ENCODE results near the gene LSR. TPM values are rescaled to one million over a fixed set of nuclear protein-coding genes. Genes with fewer than 3 reads are reported as not detected.

Gene LSR
- polyA plus RNA-seq, 1 donor from 2014 or later: not detected

- TF ChIP-seq, protein P1, sequence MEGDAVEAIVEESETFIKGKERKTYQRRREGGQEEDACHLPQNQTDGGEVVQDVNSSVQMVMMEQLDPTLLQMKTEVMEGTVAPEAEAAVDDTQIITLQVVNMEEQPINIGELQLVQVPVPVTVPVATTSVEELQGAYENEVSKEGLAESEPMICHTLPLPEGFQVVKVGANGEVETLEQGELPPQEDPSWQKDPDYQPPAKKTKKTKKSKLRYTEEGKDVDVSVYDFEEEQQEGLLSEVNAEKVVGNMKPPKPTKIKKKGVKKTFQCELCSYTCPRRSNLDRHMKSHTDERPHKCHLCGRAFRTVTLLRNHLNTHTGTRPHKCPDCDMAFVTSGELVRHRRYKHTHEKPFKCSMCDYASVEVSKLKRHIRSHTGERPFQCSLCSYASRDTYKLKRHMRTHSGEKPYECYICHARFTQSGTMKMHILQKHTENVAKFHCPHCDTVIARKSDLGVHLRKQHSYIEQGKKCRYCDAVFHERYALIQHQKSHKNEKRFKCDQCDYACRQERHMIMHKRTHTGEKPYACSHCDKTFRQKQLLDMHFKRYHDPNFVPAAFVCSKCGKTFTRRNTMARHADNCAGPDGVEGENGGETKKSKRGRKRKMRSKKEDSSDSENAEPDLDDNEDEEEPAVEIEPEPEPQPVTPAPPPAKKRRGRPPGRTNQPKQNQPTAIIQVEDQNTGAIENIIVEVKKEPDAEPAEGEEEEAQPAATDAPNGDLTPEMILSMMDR (IDR thresholded peaks at IDR 0.05; ENCODE audit: poor library complexity, severe bottlenecking): no peak
Measured at GRCh38 chr19:35270381-35270811, 21.6 kb downstream of the LSR start (continued).

DNA sequence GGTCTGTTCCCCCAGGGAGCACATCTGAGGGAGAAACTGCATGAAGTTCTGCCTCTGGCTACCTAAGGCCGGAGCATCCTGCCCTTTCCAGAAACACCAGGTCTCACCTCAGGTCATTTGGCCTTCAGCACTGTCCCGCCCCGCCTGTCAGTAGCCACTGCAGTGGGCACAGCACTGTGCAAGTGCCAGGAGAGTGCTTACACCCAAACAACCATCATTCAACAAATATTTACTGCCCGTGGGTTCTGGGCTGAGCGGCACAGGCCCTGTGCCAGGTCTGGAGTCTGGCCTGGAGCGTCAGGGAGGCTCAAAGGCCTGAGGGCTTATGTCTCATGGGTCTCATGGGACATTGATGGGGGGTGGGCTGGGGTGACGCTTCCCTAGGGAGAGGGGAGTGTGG, 22.7 kb downstream of the LSR start:
- Histone ChIP-seq H3K36me3 (ENCODE audit: insufficient read depth, low read length) (no peaks in the 10 kb centered on the region), H3K9me3 (ENCODE audit: low read length) (no peaks in the 10 kb centered on the region), H2AFZ (ENCODE audit: low read depth, low read length) (no peak overlapping the region), H3K9me2 (ENCODE audit: insufficient read depth, low read length) (no peaks in the 10 kb centered on the region), H3K27ac (ENCODE audit: low read length) (no peak overlapping the region), H3F3A (ENCODE audit: insufficient read depth, low read length, poor library complexity, severe bottlenecking) (no peaks in the 10 kb centered on the region), H3K4me2 (ENCODE audit: low read length) (no peak overlapping the region), H3K27me3 (ENCODE audit: insufficient read depth, low read depth, low read length) (no peaks in the 10 kb centered on the region), H4K20me1 (ENCODE audit: insufficient read depth) (no peaks in the 10 kb centered on the region), H3K79me2 (replicated peaks; ENCODE audit: insufficient read depth, low read length) (peaks cover 6% of the 10 kb centered on the region), H3K4me3 (ENCODE audit: low read length) (no peak overlapping the region), H3K9ac (ENCODE audit: low read length) (no peak overlapping the region)
- TF ChIP-seq SMC3 (conservative IDR thresholded peaks at IDR 0.05; ENCODE audit: poor library complexity): no peak
- TF ChIP-seq, protein P1 (IDR thresholded peaks at IDR 0.05; ENCODE audit: poor library complexity, severe bottlenecking): no peak
- TF ChIP-seq RAD21 (conservative IDR thresholded peaks at IDR 0.05): no peak
- TF ChIP-seq EZH2 (IDR thresholded peaks at IDR 0.05; ENCODE audit: borderline replicate concordance, insufficient read depth, low read length, poor library complexity, severe bottlenecking): no peak
- TF ChIP-seq, protein P2, sequence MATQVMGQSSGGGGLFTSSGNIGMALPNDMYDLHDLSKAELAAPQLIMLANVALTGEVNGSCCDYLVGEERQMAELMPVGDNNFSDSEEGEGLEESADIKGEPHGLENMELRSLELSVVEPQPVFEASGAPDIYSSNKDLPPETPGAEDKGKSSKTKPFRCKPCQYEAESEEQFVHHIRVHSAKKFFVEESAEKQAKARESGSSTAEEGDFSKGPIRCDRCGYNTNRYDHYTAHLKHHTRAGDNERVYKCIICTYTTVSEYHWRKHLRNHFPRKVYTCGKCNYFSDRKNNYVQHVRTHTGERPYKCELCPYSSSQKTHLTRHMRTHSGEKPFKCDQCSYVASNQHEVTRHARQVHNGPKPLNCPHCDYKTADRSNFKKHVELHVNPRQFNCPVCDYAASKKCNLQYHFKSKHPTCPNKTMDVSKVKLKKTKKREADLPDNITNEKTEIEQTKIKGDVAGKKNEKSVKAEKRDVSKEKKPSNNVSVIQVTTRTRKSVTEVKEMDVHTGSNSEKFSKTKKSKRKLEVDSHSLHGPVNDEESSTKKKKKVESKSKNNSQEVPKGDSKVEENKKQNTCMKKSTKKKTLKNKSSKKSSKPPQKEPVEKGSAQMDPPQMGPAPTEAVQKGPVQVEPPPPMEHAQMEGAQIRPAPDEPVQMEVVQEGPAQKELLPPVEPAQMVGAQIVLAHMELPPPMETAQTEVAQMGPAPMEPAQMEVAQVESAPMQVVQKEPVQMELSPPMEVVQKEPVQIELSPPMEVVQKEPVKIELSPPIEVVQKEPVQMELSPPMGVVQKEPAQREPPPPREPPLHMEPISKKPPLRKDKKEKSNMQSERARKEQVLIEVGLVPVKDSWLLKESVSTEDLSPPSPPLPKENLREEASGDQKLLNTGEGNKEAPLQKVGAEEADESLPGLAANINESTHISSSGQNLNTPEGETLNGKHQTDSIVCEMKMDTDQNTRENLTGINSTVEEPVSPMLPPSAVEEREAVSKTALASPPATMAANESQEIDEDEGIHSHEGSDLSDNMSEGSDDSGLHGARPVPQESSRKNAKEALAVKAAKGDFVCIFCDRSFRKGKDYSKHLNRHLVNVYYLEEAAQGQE (IDR thresholded peaks at IDR 0.05; ENCODE audit: borderline replicate concordance): no peak
- TF ChIP-seq TAF1 (IDR thresholded peaks at IDR 0.05; ENCODE audit: low read depth): no peak

DNA sequence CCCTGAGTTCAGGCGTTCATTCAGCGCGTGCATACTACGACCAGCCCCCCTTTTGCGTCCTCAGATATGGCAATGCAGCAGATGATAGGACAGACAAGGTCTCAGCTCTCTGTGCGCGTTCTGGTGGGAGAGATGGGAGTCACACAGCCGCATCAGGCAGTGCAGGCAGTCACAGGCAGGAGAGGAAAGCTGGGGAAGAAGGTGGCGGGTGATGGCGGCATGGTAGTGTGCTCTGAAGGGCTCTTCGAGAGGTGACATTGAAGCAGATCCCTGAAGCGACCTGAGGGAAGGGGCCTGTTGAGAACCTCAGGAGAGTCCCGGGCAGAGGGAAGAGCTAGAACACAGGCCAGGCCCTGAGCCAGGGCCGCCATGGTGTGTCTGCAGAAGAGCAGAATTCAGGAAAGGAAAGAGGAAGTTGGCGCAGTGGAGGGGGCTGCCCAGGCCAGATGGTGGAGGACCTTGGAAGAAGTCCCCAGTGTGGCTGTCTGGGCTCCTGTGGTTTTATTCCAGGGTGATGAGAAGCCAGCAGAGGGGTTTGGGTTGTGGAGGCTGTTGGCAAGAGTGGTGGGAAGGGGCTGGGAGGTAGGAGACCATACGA, 23.4 kb downstream of the LSR start:
- H3K9me3 ChIP-seq (ENCODE audit: low read length): no peaks in the 10 kb centered on the region

More for the DNA sequence above, 23.4 kb downstream of the LSR start:
- H3K27me3 ChIP-seq (ENCODE audit: insufficient read depth, low read depth, low read length): no peaks in the 10 kb centered on the region
- H3K9me2 ChIP-seq (ENCODE audit: insufficient read depth, low read length): no peaks in the 10 kb centered on the region
- TF ChIP-seq EP300 (conservative IDR thresholded peaks at IDR 0.05; ENCODE audit: poor library complexity, severe bottlenecking) (no peak), MXI1 (conservative IDR thresholded peaks at IDR 0.05; ENCODE audit: poor library complexity, severe bottlenecking) (no peak), RAD21 (conservative IDR thresholded peaks at IDR 0.05) (no peak), SMC3 (conservative IDR thresholded peaks at IDR 0.05; ENCODE audit: poor library complexity) (no peak), POLR2AphosphoS5 (IDR thresholded peaks at IDR 0.05) (no peak), EZH2 (IDR thresholded peaks at IDR 0.05; ENCODE audit: borderline replicate concordance, insufficient read depth, low read length, poor library complexity, severe bottlenecking) (no peak)
- TF ChIP-seq, protein P2 (IDR thresholded peaks at IDR 0.05; ENCODE audit: borderline replicate concordance): no peak
- TF ChIP-seq, protein P1 (IDR thresholded peaks at IDR 0.05; ENCODE audit: poor library complexity, severe bottlenecking): no peak
- no peak overlapping the region for H3K27ac ChIP-seq (ENCODE audit: low read length)
- no peaks in the 10 kb centered on the region for H3K36me3 ChIP-seq (ENCODE audit: insufficient read depth, low read length)
- no peak overlapping the region for H3K4me3 ChIP-seq (ENCODE audit: low read length)
- H2AFZ ChIP-seq (ENCODE audit: low read depth, low read length): no peak overlapping the region
- H3K79me2 ChIP-seq (replicated peaks; ENCODE audit: insufficient read depth, low read length): peaks cover 6% of the 10 kb centered on the region
- H3K9ac ChIP-seq (ENCODE audit: low read length): no peak overlapping the region
- H3K4me2 ChIP-seq (ENCODE audit: low read length): no peak overlapping the region
- H3F3A ChIP-seq (ENCODE audit: insufficient read depth, low read length, poor library complexity, severe bottlenecking): no peaks in the 10 kb centered on the region
- H4K20me1 ChIP-seq (ENCODE audit: insufficient read depth): no peaks in the 10 kb centered on the region
